ENCODE measurements around the gene FAM131B. TPM values are rescaled to one million over a fixed set of nuclear protein-coding genes. Genes with fewer than 3 reads are reported as not detected.
A peak's percentile ranks its signal among the peaks of the same experiment; 100 is the strongest.

FAM131B gene
- total and polyA plus RNA-seq, 2 experiments from 2014 or later: 0.87 to 1.9 TPM

- Histone ChIP-seq H3K79me2 (peaks cover 55% of the 10 kb centered on the region), H3K36me3 (replicated peaks; ENCODE audit: insufficient read depth, low read depth) (no peaks in the 10 kb centered on the region), H3K4me1 (ENCODE audit: insufficient read depth) (peaks cover 48% of the 10 kb centered on the region), H3K27ac (peak overlapping the region; percentile 100), H3K9me2 (replicated peaks; ENCODE audit: insufficient read depth) (no peaks in the 10 kb centered on the region), H2AFZ (peak overlapping the region; percentile 89), H4K20me1 (ENCODE audit: insufficient read depth, poor library complexity, severe bottlenecking) (peaks cover 45% of the 10 kb centered on the region), H3K4me2 (peak overlapping the region; percentile 89), H3K9me3 (ENCODE audit: low read depth) (no peaks in the 10 kb centered on the region), H3K27me3 (no peaks in the 10 kb centered on the region), H3K4me3 (peak overlapping the region; percentile 100)
- DNase-seq (ENCODE audit: low spot score): peak; percentile 82
- WGBS (ENCODE audit: low lambda C conversion rate, missing lambda C conversion rate): 2% methylated on average over 19 of the region's 64 CpGs
- TF ChIP-seq, protein P1, sequence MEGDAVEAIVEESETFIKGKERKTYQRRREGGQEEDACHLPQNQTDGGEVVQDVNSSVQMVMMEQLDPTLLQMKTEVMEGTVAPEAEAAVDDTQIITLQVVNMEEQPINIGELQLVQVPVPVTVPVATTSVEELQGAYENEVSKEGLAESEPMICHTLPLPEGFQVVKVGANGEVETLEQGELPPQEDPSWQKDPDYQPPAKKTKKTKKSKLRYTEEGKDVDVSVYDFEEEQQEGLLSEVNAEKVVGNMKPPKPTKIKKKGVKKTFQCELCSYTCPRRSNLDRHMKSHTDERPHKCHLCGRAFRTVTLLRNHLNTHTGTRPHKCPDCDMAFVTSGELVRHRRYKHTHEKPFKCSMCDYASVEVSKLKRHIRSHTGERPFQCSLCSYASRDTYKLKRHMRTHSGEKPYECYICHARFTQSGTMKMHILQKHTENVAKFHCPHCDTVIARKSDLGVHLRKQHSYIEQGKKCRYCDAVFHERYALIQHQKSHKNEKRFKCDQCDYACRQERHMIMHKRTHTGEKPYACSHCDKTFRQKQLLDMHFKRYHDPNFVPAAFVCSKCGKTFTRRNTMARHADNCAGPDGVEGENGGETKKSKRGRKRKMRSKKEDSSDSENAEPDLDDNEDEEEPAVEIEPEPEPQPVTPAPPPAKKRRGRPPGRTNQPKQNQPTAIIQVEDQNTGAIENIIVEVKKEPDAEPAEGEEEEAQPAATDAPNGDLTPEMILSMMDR (IDR thresholded peaks at IDR 0.05; ENCODE audit: poor library complexity): no peak
- TF ChIP-seq EZH2 (IDR thresholded peaks at IDR 0.05; ENCODE audit: borderline replicate concordance): no peak
- no peak for TF ChIP-seq EZH2phosphoT487 (IDR thresholded peaks at IDR 0.05; ENCODE audit: low read depth, severe bottlenecking, unreplicated experiment)
These were observed 19.1 kb upstream of the FAM131B start for GRCh38 chr7:143381427-143382125.

DNA sequence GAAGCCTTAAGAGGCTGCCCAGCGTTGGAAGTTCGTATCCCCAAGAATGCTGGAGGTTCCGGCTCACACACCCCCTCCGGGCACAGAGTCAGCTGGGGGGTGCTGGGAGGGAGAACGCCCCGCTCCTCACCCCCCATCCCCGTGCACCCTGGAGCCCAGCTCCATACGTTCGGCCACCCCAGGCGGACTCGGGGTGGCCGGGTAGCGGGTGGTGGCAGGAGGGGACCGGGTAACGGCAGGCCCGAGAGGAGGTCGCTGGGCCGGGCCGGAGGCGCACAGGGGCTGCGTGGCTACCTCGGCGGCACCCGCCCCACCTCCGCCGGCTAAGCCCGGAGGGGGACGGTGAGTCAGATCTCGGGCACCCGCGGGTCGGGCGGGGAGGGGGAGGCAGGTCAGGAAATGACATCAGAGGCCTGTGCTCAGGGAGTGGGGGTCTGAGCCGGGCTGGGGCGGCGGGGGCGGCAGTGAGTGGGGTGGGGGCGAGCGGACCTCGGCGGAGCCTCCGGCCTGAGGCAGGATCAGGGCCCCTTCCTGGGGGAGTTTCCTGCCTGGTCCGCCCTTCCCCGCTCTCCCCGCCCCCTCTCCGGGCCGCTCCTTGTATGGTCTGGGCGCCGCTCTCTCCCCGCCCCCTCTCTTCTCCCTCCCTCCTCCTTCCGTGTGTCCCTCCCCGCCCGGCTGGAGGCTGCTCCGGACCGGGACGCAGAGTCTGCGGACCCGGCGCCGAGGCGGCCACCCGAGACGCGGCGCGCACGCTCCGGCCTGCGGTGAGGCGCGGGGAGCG is 18.3 kb upstream of the FAM131B start, which contains the start of gene ZYX:
Gene ZYX, plus strand, starts transcription at position 700 of the 781 bp plus-strand sequence. CDS start 227 bp downstream, outside the sequence.
- WGBS (ENCODE audit: low lambda C conversion rate, missing lambda C conversion rate): 2% methylated on average over 40 of the region's 72 CpGs
- Histone ChIP-seq H3K27me3 (no peaks in the 10 kb centered on the region), H3K4me2 (peak within 1 kb of the TSS; percentile 89), H3K4me1 (ENCODE audit: insufficient read depth) (peaks cover 41% of the 10 kb centered on the region), H4K20me1 (ENCODE audit: insufficient read depth, poor library complexity, severe bottlenecking) (peaks cover 37% of the 10 kb centered on the region), H3K9me2 (replicated peaks; ENCODE audit: insufficient read depth) (no peaks in the 10 kb centered on the region), H3K79me2 (peaks cover 53% of the 10 kb centered on the region), H2AFZ (peak within 1 kb of the TSS; percentile 89), H3K36me3 (replicated peaks; ENCODE audit: insufficient read depth, low read depth) (no peaks in the 10 kb centered on the region), H3K27ac (peak within 1 kb of the TSS; percentile 100), H3K9me3 (ENCODE audit: low read depth) (no peaks in the 10 kb centered on the region), H3K4me3 (peak within 1 kb of the TSS; percentile 100)
- DNase-seq (ENCODE audit: low spot score): peak; percentile 97
- TF ChIP-seq EZH2 (IDR thresholded peaks at IDR 0.05; ENCODE audit: borderline replicate concordance) (no peak), EZH2phosphoT487 (IDR thresholded peaks at IDR 0.05; ENCODE audit: low read depth, severe bottlenecking, unreplicated experiment) (no peak)
- TF ChIP-seq, protein P1 (IDR thresholded peaks at IDR 0.05; ENCODE audit: poor library complexity): no peak

GRCh38 chr7:143380260-143380645 is 17.7 kb upstream of the FAM131B start:
- Histone ChIP-seq H3K27me3 (no peaks in the 10 kb centered on the region), H3K4me2 (peak overlapping the region; percentile 89), H3K36me3 (replicated peaks; ENCODE audit: insufficient read depth, low read depth) (no peaks in the 10 kb centered on the region), H3K9me3 (ENCODE audit: low read depth) (no peaks in the 10 kb centered on the region), H3K9me2 (replicated peaks; ENCODE audit: insufficient read depth) (no peaks in the 10 kb centered on the region), H3K79me2 (peaks cover 49% of the 10 kb centered on the region), H4K20me1 (ENCODE audit: insufficient read depth, poor library complexity, severe bottlenecking) (peaks cover 34% of the 10 kb centered on the region), H2AFZ (peak overlapping the region; percentile 85), H3K4me1 (ENCODE audit: insufficient read depth) (peaks cover 40% of the 10 kb centered on the region), H3K4me3 (peak overlapping the region; percentile 100), H3K27ac (peak overlapping the region; percentile 100)
- peak; percentile 93 for DNase-seq (ENCODE audit: low spot score)
- TF ChIP-seq EZH2 (IDR thresholded peaks at IDR 0.05; ENCODE audit: borderline replicate concordance): no peak
- TF ChIP-seq, protein P1 (IDR thresholded peaks at IDR 0.05; ENCODE audit: poor library complexity): peak; percentile 95
- WGBS (ENCODE audit: low lambda C conversion rate, missing lambda C conversion rate): 0% methylated on average over 29 of the region's 35 CpGs

All from hepatocyte (in vitro differentiated cells).